Gastrocnemius medialis (tissue), 4 donors: Measurements from ENCODE around the gene CORIN. TPM values are rescaled to one million over a fixed set of nuclear protein-coding genes. Genes with fewer than 3 reads are reported as not detected.
A peak's percentile ranks its signal among the peaks of the same experiment; 100 is the strongest.

Source experiments
- ATAC-seq, 2 donors: fragments of 150-250 bp; one replicate each; pipeline ENCODE4 v1.9.1; 2016
- DNase-seq, 2 donors: peaks; one replicate each; pipeline ENCODE4 v3.0.0-alpha.2; 2019
- H3K27ac ChIP-seq, 4 donors: fragments of 200-600 bp; sonication (generic); 1 replicate in 1 of 4; 2 replicates in 3 of 4; pipeline ENCODE4 v1.5.1; 2016 to 2018; ENCODE audit warnings: mild to moderate bottlenecking in 2 of 4, moderate library complexity in 1 of 4
- H3K27me3 ChIP-seq, 3 donors: fragments of 200-600 bp; sonication (generic) in 2 of 3; 1 replicate in 1 of 3; 2 replicates in 2 of 3; pipeline versions ENCODE4 v1.5.1 to v1.6.0; 2016 to 2019; ENCODE audit warnings: mild to moderate bottlenecking in 1 of 3, moderate library complexity in 1 of 3
- H3K36me3 ChIP-seq, 2 donors: fragments of 200-600 bp; sonication (generic) in 1 of 2; one replicate each; pipeline ENCODE4 v1.5.1; 2017 to 2018
- H3K4me1 ChIP-seq, 2 donors: fragments of 200-600 bp; sonication (generic) in 1 of 2; one replicate each; pipeline ENCODE4 v1.5.1; 2016 to 2017; ENCODE audit warnings: mild to moderate bottlenecking in 2 of 2
- H3K4me3 ChIP-seq, 4 donors: fragments of 200-600 bp; sonication (generic) in 3 of 4; 1 replicate in 1 of 4; 2 replicates in 3 of 4; pipeline ENCODE4 v1.5.1; 2016 to 2019; ENCODE audit warnings: mild to moderate bottlenecking in 2 of 4
- H3K9me3 ChIP-seq, 3 donors: fragments of 200-600 bp; sonication (generic) in 2 of 3; 1 replicate in 1 of 3; 2 replicates in 2 of 3; pipeline ENCODE4 v1.5.1; 2016 to 2019
- POLR2A ChIP-seq, 2 donors: fragments of 450-650 bp; IDR thresholded peaks; one replicate each; pipeline ENCODE4 v1.6.1; 2017; ENCODE audit warnings: antibody characterized with exemption in 2 of 2, mild to moderate bottlenecking in 2 of 2, moderate library complexity in 2 of 2
- in situ Hi-C, 4 donors: fragments of 200-750 bp; cut with MboI; loops; one replicate each; pipeline versions ENCODE4 v1.15.0 to v1.8.0; 2017; ENCODE audit warnings: low sequenced_read_pairs in 4 of 4
- intact Hi-C: fragments of 100-400 bp; cut with DNase I; formaldehyde crosslinking; loops from one replicate; pipeline ENCODE4 v1.15.1; 2023; ENCODE audit warnings: low total_unique reads
- total RNA-seq, 4 donors: library from RNA; depleted of rRNA; stranded (reverse); fragments of >200 nt; gene quantifications; one replicate each; pipeline versions ENCODE4 v1.1.0 to v1.2.3, GENCODE V29; 2016
- TF ChIP-seq, protein P1 (sequence below), 5 experiments: fragments of 450-650 bp in 3 of 5; fragments of 200-600 bp in 2 of 5; sonication (generic) in 2 of 5; IDR thresholded peaks in 4 of 5; conservative IDR thresholded peaks in 1 of 5; 1 replicate in 4 of 5; 2 replicates in 1 of 5; pipeline ENCODE4 v1.5.1; 2016 to 2019; ENCODE audit warnings: antibody characterized with exemption in 5 of 5, mild to moderate bottlenecking in 3 of 5, moderate library complexity in 3 of 5

The CORIN gene, protein sequence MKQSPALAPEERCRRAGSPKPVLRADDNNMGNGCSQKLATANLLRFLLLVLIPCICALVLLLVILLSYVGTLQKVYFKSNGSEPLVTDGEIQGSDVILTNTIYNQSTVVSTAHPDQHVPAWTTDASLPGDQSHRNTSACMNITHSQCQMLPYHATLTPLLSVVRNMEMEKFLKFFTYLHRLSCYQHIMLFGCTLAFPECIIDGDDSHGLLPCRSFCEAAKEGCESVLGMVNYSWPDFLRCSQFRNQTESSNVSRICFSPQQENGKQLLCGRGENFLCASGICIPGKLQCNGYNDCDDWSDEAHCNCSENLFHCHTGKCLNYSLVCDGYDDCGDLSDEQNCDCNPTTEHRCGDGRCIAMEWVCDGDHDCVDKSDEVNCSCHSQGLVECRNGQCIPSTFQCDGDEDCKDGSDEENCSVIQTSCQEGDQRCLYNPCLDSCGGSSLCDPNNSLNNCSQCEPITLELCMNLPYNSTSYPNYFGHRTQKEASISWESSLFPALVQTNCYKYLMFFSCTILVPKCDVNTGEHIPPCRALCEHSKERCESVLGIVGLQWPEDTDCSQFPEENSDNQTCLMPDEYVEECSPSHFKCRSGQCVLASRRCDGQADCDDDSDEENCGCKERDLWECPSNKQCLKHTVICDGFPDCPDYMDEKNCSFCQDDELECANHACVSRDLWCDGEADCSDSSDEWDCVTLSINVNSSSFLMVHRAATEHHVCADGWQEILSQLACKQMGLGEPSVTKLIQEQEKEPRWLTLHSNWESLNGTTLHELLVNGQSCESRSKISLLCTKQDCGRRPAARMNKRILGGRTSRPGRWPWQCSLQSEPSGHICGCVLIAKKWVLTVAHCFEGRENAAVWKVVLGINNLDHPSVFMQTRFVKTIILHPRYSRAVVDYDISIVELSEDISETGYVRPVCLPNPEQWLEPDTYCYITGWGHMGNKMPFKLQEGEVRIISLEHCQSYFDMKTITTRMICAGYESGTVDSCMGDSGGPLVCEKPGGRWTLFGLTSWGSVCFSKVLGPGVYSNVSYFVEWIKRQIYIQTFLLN
- under 1 TPM in 2 of 4 donors, not detected in 2; 0.49 to 0.70 TPM for total RNA-seq

DNA sequence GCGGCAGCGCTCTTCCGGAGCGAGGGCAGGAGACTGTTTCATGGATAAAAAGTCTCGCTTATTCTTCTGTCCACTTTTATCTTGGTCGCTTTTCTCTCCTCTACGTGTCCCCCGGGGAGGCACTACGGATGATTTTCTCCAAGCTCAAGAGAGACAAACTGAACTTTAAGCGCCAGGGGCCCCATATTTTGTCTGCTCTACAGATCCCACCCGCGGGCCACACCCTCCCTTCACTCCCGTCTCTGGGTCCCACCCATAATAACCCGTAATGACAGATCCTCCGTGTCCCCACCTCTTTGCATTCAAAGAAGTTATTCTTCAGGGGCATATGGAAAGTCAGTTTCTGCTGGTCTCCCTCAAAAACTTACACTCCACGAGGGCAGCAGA is at the start of gene CORIN:
Gene CORIN (minus strand): TSS at position 160 of the 387 bp plus-strand sequence. CDS start 118 bp downstream, at position 42.
- TF ChIP-seq, protein P1, sequence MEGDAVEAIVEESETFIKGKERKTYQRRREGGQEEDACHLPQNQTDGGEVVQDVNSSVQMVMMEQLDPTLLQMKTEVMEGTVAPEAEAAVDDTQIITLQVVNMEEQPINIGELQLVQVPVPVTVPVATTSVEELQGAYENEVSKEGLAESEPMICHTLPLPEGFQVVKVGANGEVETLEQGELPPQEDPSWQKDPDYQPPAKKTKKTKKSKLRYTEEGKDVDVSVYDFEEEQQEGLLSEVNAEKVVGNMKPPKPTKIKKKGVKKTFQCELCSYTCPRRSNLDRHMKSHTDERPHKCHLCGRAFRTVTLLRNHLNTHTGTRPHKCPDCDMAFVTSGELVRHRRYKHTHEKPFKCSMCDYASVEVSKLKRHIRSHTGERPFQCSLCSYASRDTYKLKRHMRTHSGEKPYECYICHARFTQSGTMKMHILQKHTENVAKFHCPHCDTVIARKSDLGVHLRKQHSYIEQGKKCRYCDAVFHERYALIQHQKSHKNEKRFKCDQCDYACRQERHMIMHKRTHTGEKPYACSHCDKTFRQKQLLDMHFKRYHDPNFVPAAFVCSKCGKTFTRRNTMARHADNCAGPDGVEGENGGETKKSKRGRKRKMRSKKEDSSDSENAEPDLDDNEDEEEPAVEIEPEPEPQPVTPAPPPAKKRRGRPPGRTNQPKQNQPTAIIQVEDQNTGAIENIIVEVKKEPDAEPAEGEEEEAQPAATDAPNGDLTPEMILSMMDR (IDR thresholded peaks at IDR 0.05 in 4 of 5, conservative IDR thresholded peaks at IDR 0.05 in 1 of 5) = no peak
- no peak for TF ChIP-seq POLR2A (IDR thresholded peaks at IDR 0.05)
- no peaks in the 10 kb centered on the region for H3K36me3 ChIP-seq
- in situ Hi-C loops (loop anchor here in 1 of 4 donors (25.0 kb wide), 1 partner anchor 151 kb away; no protein-coding TSS in a partner anchor), intact Hi-C loops (loop anchor here (5.0 kb wide), 1 partner anchor 131 kb away; no protein-coding TSS in a partner anchor)
- H3K4me3 ChIP-seq = peak within 1 kb of the TSS; percentile 26 to 53 (median 50)
- no peak for DNase-seq
- ATAC-seq = no peak
- H3K9me3 ChIP-seq = peaks cover 0 to 1% (median 0%) of the 10 kb centered on the region in 3 donors
- peaks cover 7 to 16% (median 12%) of the 10 kb centered on the region in 3 donors for H3K27me3 ChIP-seq
- peaks cover 18 to 21% of the 10 kb centered on the region in 2 donors for H3K4me1 ChIP-seq
- no peak within 1 kb of the TSS for H3K27ac ChIP-seq

DNA sequence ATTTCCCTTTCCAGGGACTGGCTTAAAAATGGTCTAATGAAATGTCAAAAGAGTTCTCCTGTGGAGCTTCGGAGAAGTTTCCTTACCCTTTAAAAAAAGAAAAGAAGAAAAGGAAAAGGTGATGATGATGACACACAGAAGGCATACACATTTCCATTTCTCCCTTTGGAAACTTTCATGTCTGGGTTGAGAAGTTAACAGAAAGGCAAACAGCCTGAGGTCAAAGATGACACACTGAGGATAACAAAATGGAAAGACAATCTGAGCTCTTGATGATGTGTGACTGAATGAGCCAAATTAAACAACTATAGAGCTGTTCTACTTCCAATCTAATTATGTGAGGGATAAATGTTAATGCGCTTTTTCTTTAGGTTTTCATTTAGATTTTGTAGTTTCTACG is 44.4 kb upstream of the CORIN start:
- intact Hi-C loops (no loop called here), in situ Hi-C loops (no loop called here)
- TF ChIP-seq, protein P1 (IDR thresholded peaks at IDR 0.05 in 4 of 5, conservative IDR thresholded peaks at IDR 0.05 in 1 of 5) = no peak
- TF ChIP-seq POLR2A (IDR thresholded peaks at IDR 0.05) = no peak
- ATAC-seq (no peak), DNase-seq (no peak)
- H3K36me3 ChIP-seq = peaks cover 2 to 78% of the 10 kb centered on the region in 2 donors
- no peaks in the 10 kb centered on the region for H3K9me3 ChIP-seq
- H3K27ac ChIP-seq = no peak overlapping the region
- no peak overlapping the region for H3K4me3 ChIP-seq
- H3K4me1 ChIP-seq = no peaks in the 10 kb centered on the region
- no peaks in the 10 kb centered on the region for H3K27me3 ChIP-seq

DNA sequence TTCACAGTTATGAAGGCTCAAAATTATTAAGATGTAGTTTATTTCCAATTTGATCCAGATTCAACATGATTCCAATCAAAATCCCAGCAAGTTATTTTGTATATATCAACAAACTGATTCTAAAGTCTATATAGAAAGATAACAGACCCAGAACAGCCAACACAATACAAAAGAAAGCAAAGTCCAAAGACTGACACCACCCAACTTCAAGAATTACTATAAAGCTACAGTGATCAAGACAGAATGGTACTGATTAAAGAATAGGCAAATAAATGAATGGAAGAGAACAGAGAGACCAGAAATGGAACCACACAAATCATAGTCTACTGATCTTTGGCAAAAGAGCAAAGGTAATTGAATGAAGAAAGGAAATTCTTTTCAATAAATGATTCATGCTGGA is 41.6 kb upstream of the CORIN start:
- TF ChIP-seq, protein P1 (IDR thresholded peaks at IDR 0.05 in 4 of 5, conservative IDR thresholded peaks at IDR 0.05 in 1 of 5) = no peak
- TF ChIP-seq POLR2A (IDR thresholded peaks at IDR 0.05) = no peak
- ATAC-seq (no peak), DNase-seq (no peak)
- intact Hi-C loops = no loop called here
- no peak overlapping the region for H3K27ac ChIP-seq
- no peaks in the 10 kb centered on the region for H3K9me3 ChIP-seq
- in situ Hi-C loops = no loop called here
- H3K4me3 ChIP-seq = no peak overlapping the region
- H3K36me3 ChIP-seq = peaks cover 2 to 77% of the 10 kb centered on the region in 2 donors
- H3K4me1 ChIP-seq = no peaks in the 10 kb centered on the region
- no peaks in the 10 kb centered on the region for H3K27me3 ChIP-seq

DNA sequence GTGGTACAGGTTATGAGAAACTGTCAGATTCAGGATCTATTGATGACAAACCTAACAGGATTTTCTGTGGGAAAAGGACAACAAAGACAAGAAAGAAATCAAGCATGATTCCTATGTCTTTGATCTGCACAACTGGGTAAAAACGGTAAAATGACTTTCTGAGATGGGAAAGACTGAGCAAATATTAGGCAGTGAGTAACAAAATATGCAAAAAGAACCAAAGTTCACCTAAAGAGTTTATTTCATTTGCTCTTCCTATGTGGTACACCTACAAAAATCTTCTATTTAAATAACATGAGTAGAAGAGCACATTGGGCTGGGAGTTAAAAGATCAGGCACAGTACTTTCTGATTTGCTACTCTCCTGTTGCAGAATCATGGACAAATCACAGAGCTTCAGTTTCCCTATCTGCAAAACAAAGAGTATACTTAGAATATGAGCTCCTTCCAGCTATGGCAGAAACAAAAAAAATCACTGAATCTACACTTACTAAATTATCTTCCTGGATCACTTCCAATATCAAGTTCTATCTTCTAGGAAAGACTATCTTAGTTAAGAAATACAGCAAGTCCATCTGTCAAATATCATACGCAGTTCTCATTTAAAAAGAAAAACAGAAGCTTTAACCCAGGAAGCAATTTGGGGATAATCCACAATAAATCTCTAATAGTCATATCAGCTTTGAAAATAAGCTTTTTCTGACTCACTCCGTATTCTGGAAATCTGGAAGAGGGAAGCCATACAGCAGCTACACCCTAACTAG is 39.1 kb upstream of the CORIN start:
- no peaks in the 10 kb centered on the region for H3K4me1 ChIP-seq
- DNase-seq = no peak
- in situ Hi-C loops (no loop called here), intact Hi-C loops (no loop called here)
- H3K9me3 ChIP-seq = no peaks in the 10 kb centered on the region
- H3K4me3 ChIP-seq = no peak overlapping the region
- ATAC-seq = no peak
- H3K27ac ChIP-seq = no peak overlapping the region
- TF ChIP-seq, protein P1 (IDR thresholded peaks at IDR 0.05 in 4 of 5, conservative IDR thresholded peaks at IDR 0.05 in 1 of 5) = no peak
- no peak for TF ChIP-seq POLR2A (IDR thresholded peaks at IDR 0.05)
- H3K27me3 ChIP-seq = no peaks in the 10 kb centered on the region
- peaks cover 7 to 72% of the 10 kb centered on the region in 2 donors for H3K36me3 ChIP-seq
